ENCODE data around the gene HMOX1.

The HMOX1 gene

DNA sequence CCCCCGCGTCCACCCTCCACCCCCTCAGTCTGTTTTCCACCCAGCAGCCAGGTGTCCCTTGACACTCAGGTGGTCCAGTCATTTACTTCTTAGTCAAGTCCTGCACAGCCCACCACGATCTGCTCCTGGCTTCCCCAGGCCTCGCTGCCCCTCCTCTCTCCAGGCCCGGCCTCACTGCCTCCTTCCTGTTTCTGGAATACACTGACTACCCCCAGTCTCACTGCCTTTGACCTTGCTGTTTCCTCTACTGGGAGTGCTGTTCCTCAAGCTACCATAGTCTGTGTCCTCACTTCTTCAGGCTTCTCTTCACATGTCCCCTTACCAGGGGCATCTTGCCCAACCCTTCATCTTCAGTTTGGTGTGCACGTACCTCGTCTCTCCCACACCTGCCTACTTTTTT is 26.5 kb downstream of the HMOX1 start:
- DNase-seq: no peak

DNA sequence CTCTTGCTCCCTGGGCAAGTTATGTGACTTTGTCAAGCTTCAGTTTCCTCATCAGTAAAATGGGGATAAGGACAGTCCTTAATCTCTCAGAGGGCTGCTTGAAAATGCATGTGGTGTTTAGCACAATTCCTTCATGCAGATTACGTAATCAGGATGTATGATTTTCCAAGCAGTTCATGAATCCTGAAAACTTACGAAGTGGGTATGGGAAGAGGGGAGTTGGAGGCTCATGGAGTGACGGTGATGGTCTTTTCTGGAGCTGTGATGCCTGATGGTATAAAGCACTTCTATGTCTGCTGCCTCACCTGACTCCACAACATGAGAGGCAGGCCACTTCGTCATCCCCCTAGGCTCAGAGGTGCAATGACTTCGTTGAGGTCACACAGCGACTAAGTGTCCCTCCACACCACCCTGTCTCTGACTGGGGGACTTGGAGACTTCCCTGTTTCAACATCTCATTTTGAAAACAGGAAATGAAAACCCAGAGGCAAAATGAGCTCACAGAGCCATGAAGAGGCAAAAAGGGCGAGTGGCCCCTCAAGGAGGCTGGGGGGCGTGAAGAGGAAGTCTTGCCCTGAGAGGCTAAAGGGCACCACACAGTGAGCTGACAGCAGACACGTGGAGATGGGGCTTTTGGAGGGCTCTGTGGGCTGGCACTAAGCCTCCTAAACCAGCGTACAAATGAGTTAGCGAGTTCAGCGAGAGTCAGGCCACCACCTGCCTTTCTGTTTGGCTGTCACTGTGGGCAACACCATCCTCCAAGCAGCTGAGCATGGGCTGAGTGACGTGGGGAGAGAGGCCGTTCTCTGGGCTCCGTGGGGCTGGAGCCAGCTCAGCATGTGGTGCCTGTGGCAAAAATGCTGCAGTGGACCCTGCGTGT is 29.1 kb downstream of the HMOX1 start:
- no peak for DNase-seq

DNA sequence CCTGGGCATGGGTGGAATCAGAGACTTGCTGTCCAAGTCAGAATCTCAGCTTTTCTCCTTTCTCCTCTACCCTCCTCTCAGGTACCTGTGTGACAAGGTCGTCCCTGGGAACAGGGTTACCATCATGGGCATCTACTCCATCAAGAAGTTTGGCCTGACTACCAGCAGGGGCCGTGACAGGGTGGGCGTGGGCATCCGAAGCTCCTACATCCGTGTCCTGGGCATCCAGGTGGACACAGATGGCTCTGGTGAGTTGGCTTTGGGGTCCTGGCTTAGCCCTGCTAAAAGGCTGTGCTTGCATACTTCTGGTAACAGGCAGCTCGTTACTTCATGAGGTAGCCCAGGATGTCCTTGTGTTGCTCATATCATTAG is 29.8 kb downstream of the HMOX1 start:
- DNase-seq: no peak

DNA sequence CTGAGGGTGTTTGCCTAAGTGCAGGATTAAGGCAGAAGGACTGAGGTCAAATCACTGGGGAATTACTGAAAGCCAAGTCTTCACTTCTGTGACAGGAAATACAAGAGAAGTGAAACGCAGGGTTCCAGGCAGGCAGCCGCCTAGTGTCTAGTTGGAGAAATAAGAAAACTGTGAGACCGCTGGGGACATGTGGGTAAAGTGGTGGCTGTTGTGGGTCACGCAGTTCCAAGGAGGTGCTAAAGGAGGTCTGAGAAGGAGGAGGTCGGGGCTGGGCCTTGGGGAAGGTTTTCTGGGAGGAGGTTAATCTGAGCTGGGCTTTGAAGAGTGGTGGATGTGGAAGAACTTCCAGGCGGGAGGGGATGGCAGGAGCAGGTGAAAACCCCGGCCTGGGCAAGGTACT is 30.2 kb downstream of the HMOX1 start:
- no peak for DNase-seq

DNA sequence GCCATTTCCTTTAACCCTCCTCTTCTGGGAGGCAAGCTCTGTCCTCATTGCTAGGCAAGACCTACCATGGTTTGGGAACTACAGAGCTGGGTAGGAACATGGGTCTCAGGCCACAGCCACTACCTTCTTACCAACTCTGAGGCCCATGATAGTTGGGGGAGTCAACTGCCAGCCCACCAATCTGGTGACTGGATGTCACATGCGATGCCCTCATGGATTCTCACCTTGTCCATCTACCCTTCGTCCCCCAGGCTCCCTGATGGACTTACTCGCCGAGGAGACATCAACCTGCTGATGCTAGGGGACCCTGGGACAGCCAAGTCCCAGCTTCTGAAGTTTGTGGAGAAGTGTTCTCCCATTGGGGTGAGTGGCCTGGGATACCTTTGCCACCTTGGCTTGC is 32.7 kb downstream of the HMOX1 start:
- DNase-seq: no peak

DNA sequence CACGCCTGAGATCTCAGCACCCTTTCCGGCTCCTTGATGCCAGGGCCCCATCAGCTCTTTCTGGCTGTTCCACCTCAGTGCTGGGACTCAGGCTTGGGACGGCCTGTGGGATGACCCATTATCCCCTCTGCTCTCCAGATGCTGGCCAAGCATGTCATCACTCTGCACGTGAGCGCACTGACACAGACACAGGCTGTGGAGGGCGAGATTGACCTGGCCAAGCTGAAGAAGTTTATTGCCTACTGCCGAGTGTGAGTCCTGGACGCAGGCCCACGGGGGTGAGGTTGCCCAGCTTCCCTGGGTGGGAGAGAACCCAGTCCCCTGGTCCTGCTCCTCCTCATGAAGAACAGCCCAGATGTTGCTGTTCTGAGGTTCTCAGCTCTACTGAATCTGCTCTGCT is 36.7 kb downstream of the HMOX1 start:
- no peak for DNase-seq

DNA sequence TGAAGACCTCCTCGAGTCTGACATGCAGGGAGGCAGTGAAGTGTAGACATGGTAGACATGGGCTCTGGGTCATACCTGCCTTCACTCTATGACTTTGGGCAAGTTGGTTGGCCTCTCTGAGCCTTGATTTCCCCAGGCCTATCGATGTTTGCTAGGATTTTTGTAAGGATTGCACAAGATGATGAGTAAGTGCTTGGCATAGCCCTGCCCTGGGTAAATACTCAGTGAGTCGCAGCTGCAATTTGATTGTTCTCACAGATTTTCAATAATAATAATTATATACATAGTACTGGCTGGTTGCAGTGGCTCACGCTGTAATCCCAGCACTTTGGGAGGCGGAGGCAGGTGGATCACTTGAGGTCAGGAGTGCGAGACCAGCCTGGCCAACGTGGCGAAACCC is 37.2 kb downstream of the HMOX1 start:
- DNase-seq: no peak

DNA sequence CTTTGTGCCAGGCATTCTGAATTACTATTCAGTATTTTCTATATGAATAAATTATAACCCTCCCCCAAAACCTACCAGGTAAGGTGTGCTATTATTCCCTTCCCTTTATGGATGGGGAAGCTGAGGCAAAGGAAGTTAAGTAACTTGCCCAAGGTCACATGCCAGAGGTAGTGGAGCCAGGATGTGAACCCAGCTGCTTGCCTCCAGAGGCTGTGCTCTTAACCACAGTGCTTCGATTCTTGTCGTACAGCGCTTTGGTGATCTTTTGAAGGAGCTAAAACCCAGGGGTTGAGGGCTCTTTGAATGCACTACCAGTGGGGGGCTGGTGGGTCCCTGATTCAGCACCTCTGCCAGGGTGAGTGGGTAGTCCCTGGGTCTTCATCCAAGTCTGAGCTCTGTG is 37.8 kb downstream of the HMOX1 start:
- no peak for DNase-seq

DNA sequence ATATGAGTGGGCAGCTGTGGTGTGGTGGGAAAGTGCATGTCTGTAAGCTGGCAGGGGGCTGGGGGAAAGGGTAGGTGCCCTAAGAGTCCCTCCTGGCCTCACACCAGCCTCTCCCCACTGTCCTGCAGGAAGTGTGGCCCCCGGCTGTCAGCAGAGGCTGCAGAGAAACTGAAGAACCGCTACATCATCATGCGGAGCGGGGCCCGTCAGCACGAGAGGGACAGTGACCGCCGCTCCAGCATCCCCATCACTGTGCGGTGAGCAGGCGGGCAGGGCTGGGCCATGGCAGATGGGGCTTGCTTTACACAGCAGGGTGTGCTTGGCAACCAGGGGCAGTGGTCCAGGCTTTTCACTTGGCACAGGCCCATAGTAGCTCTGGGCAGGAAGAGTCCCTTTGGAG is 38.9 kb downstream of the HMOX1 start:
- no peak for DNase-seq

DNA sequence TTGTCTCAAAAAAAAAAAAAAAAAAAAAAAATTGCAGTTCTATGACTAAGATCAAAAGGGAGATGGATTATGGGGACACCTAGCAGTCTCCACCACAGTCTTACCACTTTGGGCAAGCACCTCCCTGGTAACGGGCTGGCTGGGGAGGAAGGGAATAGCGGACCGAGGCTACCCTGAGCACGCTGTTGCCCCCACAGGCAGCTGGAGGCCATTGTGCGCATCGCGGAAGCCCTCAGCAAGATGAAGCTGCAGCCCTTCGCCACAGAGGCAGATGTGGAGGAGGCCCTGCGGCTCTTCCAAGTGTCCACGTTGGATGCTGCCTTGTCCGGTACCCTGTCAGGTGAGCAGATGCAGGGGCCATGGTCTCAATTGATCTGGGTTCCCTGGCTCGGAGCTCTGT is 40.2 kb downstream of the HMOX1 start:
- no peak for DNase-seq

DNA sequence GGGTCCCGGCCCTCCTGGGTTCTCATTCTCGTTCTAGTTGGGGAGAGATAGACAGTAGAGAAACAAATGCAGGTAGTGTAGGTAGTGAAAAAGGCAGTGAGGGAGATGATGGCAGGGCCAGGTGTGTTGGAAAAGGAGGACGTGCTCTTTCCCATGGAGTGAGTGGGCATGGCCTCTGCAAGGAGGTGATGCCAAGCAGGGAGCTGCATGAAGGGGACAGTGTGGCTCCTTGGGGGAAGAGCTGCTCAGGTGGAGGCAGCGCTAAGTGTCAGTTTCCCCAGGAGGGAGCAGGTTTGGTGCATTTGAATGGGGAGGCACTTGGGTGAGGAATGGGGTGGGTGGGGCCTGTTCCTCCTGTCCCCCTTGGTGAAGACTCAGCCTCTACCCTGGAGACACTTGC is 41.2 kb downstream of the HMOX1 start:
- DNase-seq: no peak

DNA sequence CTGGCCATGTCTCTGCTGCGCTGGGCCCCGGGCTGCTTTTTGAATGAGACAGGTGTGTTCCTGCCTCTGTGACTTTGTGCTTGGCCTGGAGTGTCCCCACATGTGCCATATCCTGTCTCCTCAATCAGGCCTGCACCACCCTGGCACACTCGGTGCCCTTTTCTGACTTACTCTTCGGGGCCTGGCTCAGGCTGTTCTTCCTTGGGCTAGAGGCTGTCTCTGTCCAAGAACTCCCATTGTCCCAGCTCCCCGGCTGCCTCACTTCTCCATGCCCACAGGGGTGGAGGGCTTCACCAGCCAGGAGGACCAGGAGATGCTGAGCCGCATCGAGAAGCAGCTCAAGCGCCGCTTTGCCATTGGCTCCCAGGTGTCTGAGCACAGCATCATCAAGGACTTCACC is 42.0 kb downstream of the HMOX1 start:
- no peak for DNase-seq

DNA sequence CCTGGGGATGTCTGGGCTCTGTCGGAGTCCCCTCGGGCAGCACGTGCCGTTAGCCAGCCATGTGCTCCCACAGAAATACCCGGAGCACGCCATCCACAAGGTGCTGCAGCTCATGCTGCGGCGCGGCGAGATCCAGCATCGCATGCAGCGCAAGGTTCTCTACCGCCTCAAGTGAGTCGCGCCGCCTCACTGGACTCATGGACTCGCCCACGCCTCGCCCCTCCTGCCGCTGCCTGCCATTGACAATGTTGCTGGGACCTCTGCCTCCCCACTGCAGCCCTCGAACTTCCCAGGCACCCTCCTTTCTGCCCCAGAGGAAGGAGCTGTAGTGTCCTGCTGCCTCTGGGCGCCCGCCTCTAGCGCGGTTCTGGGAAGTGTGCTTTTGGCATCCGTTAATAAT is 43.2 kb downstream of the HMOX1 start:
- no peak for DNase-seq

DNA sequence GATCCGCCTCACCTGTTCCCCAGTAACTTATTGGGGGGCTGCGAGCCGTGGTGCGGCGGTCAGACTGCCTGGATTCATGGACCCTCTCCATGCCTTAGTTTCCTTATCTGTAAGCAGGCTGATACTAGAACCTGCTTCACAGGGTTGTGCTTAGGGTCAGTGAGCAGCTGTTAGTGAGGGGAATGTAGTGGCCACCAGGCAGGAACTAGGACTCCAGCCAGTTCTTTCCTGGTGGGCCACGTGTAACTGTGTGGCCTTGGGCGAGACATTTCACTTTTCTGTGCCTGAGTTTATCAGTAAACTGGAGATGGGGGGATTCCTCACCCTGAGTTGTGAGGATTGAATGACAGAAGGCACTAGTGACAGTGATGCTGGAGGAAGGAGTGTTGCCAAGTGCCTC is 43.9 kb downstream of the HMOX1 start:
- no peak for DNase-seq

DNA sequence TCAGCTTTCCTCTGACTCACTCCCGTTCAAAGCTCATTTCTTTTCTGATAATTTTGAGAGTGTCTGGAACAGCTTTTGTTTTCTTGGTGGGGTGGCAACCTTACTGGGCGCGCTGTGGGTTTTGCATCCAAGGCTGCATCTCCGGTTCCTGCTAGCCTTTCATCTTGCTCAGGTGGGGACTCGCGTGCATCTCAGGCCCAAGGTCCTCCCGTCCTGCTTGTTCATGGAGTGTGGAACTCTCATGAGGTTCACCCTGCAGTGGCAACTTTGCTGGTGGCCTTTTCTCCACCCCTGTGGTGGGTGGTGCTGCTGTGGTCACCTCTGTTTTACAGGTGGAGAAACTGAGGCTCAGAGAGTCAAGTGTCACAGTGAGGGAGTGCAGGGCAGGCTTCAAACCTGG is 44.6 kb downstream of the HMOX1 start:
- no peak for DNase-seq

DNA sequence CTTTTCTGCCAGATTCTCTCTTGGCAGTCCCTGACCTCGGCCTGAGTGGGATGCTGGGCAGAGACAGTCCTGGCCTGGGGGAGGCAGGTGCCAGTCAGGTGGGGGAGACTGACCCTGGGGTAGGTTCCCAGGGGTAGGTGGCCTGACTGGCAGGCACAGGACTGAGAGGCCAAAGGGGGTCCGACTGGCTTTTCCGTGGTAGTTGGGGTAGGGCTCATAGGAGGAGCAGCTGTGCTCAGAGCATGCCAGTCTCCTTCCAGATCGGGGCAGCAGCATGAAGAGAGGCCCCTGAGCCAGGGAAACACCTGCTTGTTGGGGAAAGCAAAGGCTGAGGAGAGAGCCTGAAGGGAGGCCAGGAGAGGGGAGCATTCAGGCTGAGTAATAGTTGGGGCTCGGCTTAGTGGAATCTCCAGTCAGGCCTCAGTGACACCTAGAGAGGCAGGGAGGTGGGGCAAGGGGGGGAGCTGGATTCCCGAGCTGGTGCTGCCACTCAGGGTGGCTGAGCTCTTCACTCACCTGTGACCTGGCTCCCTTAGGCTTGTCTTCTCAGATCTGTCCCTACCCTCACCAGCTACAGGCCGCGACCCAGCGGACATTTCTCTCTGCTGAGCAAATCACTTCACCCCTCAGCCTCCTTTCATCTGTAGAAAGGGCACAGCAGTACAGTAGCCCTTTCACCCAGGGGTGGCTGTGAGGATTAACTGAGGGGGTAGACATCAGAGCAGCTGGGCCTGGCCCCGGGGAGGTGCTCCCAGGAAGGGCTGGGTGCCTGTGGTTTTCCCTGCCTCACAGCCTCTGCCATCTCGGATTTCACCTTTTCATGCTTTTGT is 45.3 kb downstream of the HMOX1 start:
- no peak for DNase-seq

DNA sequence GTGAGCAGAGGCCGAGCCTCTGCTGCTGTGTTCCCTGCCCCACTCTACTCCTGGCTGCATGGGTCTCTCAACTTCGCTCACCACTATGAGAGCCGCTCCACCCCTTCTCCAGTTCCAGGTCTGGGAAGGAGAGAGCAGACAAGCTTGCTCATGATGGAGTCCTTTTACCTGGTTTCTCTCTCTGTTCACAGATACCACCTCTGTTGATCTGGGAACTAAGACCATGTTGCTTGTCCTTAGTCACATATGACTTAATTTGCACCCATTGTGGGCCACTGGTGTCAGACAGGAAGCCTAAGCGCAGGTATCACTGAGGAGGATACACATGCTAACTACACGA is 45.9 kb downstream of the HMOX1 start:
- no peak for DNase-seq

DNA sequence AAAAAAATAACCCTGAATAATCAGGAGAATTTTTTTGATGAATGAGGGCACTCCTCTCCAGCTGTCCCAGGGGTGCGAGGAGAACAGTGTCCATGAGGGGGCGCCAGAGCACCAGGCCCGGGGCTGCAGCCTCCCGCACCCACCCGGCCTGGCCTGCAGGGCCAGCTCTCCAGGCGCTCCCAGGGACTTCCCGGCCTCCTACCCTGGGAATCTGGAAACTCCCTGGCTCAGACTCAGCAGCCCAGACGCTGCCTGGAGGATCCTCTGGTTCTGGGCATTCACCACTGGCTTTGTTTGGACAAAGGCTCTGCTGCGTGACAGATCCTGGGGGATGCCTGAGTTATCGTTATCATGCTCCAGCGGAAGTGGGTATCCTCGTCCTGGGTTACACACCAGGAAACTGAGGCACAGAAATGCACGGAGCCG is 50.0 kb downstream of the HMOX1 start:
- DNase-seq: peak; percentile 22 to 66 (median 44)

DNA sequence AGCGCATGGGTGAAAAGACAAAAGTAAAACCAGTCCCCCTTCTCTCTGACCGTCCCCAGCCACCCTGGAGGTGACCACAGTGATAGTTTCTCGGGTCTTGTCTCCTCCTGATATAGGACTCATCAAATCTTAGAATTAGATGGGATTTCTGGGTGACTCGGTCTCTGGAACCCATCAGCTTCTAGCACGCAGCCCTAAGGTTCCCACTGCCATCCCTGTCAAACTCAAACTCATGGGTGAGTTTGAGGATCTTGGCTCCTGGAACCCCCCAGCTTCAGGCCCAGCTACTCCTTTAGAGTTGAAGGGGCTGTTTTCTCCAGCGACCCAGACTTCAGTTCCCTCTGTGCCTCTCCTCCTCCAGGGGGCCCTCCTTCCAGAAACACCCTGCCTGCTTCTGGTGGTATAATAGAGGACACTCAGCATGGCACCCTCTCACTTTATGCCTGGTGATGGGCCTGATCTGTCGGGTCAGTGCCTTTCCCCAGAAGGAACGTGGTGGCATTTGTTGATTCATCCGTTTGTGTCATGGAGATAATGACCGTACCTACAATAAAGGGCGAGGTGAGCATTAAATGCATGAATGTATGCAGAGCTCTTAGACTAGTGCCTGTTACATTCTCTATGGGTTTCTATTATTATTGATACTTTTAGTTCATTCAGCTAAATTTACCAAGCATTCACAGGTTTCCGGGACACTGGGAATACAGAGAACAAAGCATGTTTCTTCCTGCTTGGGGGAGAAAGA is 50.8 kb downstream of the HMOX1 start:
- DNase-seq: no peak

DNA sequence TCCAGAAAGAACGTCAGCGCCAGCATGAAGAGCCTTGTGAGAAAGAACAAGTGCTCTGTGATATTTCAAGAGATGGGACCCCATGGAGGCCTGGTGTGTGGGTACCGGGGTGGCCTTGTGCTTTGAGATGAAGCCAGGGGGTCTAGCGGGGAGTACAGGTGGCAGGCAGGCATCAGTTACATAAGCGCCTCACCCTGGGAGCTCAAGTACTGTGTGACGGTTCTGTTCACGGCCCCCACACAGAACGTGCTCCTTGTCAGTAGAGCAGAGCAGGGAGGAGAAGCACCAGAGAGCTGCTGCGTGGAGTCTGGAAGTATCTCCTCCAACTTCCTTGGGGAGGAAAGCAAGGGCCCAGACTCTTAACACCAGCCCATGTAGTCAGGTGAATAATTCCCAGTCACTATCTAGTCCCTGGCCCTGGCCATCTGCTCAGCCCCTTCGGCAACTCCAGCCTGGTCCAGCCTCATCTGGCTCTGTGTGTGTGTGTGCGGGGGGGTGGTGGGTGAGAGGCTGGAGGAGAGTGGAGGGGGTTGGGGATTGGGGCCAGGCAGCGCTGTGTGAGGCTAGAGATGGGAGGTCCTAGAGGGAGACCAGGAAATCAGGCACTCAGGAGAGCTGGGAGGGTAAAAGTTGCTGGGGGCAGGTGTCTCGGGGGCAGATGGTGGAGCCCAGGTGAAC is 51.5 kb downstream of the HMOX1 start:
- DNase-seq: no peak

DNA sequence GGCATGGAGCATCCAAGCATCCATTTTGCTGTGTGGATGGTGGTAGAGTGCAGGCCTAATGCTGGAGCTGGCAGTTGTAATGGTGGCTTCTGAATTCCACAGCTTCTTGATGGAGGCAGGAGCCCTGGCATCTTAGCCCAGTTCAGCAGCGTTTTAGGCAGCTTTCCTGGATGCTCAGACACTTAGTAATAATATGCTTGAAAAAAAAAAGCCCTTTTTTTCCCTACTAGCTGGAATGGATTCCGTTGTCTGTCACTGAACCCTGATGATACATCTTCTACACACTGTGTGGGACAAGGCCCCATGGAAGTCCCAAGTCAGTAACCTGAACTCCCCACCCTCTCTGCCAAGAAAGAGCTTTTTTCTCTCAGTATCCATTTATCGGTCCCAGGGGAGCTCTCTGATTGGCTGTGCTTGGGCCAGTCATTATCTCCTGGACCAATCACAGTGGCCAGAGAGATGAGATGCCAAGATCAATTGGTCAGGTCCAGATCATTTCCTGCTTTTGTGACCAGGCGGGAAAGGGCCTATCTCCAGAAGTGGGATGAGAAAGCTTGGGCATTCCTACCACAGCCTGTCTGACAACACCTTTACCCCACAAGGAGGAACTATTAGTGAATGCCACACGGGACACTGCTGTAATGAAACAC is 53.3 kb downstream of the HMOX1 start:
- DNase-seq: no peak

DNA sequence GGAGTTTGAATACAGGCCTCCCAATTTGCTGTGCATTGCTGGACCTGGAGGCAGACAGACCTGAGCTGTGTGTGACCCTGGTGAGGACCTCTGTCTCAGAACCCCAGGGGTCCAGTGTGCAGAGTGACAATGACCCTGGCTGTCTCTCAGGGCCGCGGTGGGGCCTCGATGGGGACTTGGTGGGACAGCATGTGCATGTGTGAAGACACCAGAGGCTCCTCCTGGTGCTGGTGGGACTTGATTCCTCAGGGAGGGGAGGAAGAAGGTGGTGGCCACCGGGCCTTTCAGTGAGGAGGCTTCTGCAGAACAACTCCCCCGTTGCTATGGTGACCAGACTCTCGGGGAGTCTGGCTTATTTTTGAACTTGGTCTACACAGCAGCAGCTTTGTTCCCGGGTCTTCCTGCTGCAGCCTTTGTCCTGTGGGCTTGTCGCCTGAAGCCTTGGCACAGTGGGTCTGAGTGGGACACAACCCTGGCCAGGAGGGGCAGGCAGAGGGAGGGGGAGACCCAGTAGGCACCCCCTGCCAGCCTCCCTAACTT is 54.4 kb downstream of the HMOX1 start:
- no peak for DNase-seq

Measured in T-helper 1 cell (primary cell).